HUES64 (cell line): ENCODE measurements around the gene FBXO24.

Experiments
- H3K27ac ChIP-seq: 2 replicates; pipeline ENCODE4 v1.7.0; 2013; ENCODE audit warnings: low read depth, low read length, inconsistent platforms
- H3K27me3 ChIP-seq: 2 replicates; pipeline ENCODE4 v1.6.1; 2013; ENCODE audit warnings: mild to moderate bottlenecking, low read length; ENCODE audit not compliant: insufficient read depth
- H3K36me3 ChIP-seq: 2 replicates; pipeline ENCODE4 v1.6.1; 2013; ENCODE audit warnings: mild to moderate bottlenecking, low read length; ENCODE audit not compliant: insufficient read depth
- H3K4me1 ChIP-seq: 2 replicates; pipeline ENCODE4 v1.6.1; 2013; ENCODE audit warnings: mild to moderate bottlenecking, low read length, moderate library complexity; ENCODE audit not compliant: insufficient read depth
- H3K4me3 ChIP-seq: 2 replicates; pipeline ENCODE4 v1.5.1; 2013; ENCODE audit warnings: mild to moderate bottlenecking, low read length, moderate library complexity
- H3K9ac ChIP-seq: 2 replicates; pipeline ENCODE4 v1.6.1; 2013; ENCODE audit warnings: mild to moderate bottlenecking, low read depth, low read length
- H3K9me3 ChIP-seq: 2 replicates; pipeline ENCODE4 v1.6.1; 2013; ENCODE audit warnings: low read depth, low read length; ENCODE audit not compliant: insufficient read depth
- WGBS: fragments of 150-250, 120-280 bp; methylation state at CpG from one replicate; pipeline ENCODE4 v1.1.7; 2013; ENCODE audit warnings: missing lambda C conversion rate; 5-methylcytosine and 5-hydroxymethylcytosine counted together

Gene FBXO24

DNA sequence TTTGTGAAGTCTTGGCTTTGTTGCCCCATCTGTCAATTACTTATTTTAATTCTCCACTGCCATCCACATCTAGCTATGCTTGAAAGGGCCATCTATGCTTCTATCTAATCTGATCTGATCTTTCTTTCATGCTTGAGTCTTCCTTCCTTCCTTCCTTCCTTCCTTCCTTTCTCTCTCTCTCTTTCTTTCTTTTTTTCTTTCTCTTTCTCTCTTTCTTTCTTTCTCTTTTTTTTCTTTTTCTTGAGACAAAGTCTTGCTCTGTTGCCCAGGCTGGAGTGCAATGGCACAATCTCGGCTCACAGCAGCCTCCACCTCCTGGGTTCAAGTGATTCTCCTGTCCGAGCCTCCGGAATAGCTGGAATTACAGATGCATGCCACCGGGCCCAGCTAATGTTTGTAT lies 43.9 kb downstream of the FBXO24 start:
- no peak overlapping the region for H3K4me3 ChIP-seq
- H3K27me3 ChIP-seq = peaks cover 39% of the 10 kb centered on the region
- no peak overlapping the region for H3K27ac ChIP-seq
- H3K9me3 ChIP-seq = no peaks in the 10 kb centered on the region
- H3K9ac ChIP-seq = no peak overlapping the region
- 80% methylated on average over 4 of the region's 4 CpGs for WGBS
- H3K4me1 ChIP-seq = no peaks in the 10 kb centered on the region
- H3K36me3 ChIP-seq = no peaks in the 10 kb centered on the region

DNA sequence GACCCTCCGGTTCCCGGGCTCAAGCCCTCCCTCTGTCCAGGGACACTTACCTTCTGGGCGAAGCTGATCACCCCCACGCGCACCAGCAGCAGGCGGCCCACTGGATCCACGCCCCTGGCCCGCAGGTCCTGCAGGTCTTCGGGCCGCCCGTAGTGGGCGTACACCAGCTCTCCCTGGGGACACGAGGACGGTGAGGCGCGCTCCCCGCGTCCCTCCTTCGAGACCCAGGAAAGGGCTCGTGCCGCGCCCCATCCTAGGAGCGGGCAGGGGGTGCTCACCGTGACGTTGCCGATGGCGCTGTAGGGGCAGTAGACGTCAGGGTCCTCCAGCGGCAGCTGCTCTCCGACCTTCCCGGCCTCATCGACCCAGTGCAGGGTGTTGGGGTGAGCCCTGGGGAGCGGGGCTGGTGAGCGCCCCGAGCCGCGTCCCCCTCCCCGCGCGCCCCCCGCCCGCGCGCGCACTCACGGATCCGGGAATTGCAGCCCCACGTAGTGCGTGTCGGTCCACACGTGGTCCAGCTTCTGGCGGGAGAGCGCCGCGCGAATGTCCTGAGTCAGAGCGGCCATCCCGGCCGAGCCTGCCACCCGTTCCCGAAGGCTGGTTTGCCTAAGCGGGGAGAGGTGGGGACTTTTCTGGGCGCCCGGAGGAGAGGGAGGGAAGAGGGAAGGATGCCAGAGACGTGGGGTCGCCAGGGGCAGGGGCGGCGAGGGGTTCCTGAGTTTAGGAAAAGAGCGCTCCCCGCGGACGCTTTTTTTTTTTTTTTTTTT lies 47.0 kb downstream of the FBXO24 start:
- no peaks in the 10 kb centered on the region for H3K4me1 ChIP-seq
- 2% methylated on average over 72 of the region's 72 CpGs for WGBS
- peak overlapping the region; percentile 37; the same call in 1 of the 2 replicates for H3K9ac ChIP-seq
- H3K9me3 ChIP-seq = no peaks in the 10 kb centered on the region
- H3K36me3 ChIP-seq = no peaks in the 10 kb centered on the region
- no peak overlapping the region for H3K27ac ChIP-seq
- peak overlapping the region; percentile 63 for H3K4me3 ChIP-seq
- peaks cover 25% of the 10 kb centered on the region for H3K27me3 ChIP-seq

GRCh38 chr7:100639995-100640516 lies 53.9 kb downstream of the FBXO24 start:
- WGBS = 78% methylated on average over 17 of the region's 17 CpGs
- Histone ChIP-seq H3K9ac (no peak overlapping the region), H3K4me3 (no peak overlapping the region)

DNA sequence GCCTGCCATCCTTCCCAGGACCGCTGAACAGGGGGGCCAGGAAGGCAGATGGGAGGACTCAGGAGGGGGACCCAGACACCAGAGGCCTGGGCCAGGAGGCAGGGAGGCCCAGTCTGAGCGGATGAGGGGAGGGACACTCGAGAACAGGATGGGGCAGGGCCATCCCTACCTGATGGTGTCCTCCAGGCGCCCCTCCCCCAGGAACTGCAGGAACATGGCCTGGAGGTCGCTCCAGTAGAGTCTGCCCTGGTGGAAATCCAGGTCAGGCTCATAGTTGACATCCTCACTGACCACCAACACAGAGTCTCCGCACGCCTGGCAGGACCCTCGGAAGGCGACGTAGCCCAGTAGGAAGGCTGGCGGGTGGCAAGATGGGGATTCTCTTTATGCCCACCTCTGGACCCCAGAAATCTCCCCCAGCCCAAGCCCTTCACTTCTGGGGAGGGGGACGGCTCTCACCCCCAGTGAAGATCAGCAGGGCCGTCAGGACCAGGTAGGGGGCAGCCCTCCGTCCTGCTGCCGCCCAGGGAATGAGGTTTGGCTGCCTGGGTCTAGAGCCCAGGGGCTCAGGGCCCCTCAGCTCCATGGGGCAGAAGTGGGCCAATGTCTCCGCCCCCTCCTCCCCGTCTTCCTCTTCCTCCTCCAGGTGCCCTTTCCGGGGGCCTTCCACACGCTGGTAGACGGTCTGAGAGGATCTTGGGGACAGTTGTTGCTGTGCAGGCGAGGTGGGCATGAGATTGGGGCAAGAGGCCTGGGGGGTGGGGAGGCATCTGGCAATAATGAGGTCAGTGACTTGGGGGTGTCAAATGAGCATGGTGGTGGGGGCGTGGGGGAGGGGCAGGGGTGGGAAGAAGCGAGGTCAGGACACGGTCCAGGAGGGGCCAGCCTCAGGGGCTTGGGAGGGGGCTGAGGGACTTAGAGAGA lies 54.7 kb downstream of the FBXO24 start:
- Histone ChIP-seq H3K36me3 (no peaks in the 10 kb centered on the region), H3K9me3 (no peaks in the 10 kb centered on the region), H3K4me1 (no peaks in the 10 kb centered on the region), H3K27ac (no peak overlapping the region), H3K9ac (no peak overlapping the region), H3K27me3 (no peaks in the 10 kb centered on the region), H3K4me3 (no peak overlapping the region)
- WGBS = 90% methylated on average over 23 of the region's 24 CpGs

More at GRCh38 chr7:100639995-100640516, 53.9 kb downstream of the FBXO24 start:
- H3K27ac ChIP-seq = no peak overlapping the region
- no peaks in the 10 kb centered on the region for H3K36me3 ChIP-seq
- no peaks in the 10 kb centered on the region for H3K27me3 ChIP-seq
- H3K4me1 ChIP-seq = no peaks in the 10 kb centered on the region
- no peaks in the 10 kb centered on the region for H3K9me3 ChIP-seq

- WGBS = 84% methylated on average over 8 of the region's 10 CpGs
These were observed 55.3 kb downstream of the FBXO24 start, which contains the start of gene TFR2 for GRCh38 chr7:100641463-100641859. Gene TFR2, minus strand, starts transcription at chr7:100641552. Its CDS starts 43 bp downstream, at chr7:100641509.

DNA sequence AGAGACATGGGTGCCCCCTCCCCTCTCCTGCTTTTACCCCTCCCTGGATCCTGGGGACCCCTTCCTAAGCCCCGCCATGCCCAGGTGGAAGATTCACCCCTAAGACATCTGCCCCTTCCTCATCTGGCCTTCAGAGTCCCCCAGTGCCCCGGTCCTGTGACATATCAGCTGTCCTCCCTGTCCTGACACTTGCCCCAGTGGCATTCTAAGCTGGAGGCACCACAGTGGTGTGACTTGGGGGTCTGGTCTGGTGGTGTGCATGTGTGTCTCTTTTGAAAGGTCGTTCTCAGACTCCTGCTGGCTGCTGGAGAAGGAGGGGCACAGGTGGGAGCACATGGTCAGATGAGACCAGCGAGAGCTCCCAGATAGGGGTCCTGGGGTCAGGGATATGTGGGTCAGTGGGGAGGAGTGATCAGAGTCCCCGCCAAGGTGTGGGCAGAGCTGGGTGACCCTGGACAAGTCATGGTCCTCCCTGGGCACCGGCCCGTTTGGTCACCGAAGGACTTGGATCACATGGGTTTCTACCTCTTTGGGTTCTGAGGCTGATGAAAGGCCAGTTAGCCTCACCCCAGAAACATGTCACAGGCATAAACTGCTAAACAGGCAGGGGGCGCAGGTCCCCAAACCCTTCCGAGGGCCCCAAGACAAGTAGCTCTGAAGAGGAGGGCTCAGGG lies 55.9 kb downstream of the FBXO24 start:
- no peak overlapping the region for H3K9ac ChIP-seq
- no peaks in the 10 kb centered on the region for H3K36me3 ChIP-seq
- H3K4me3 ChIP-seq = no peak overlapping the region
- H3K4me1 ChIP-seq = no peaks in the 10 kb centered on the region
- 91% methylated on average over 10 of the region's 10 CpGs for WGBS
- H3K27ac ChIP-seq = no peak overlapping the region
- no peaks in the 10 kb centered on the region for H3K27me3 ChIP-seq
- H3K9me3 ChIP-seq = no peaks in the 10 kb centered on the region

More at GRCh38 chr7:100641463-100641859, 55.3 kb downstream of the FBXO24 start, which contains the start of gene TFR2:
- Histone ChIP-seq H3K27ac (no peak within 1 kb of the TSS), H3K9ac (no peak within 1 kb of the TSS), H3K4me1 (no peaks in the 10 kb centered on the region), H3K27me3 (no peaks in the 10 kb centered on the region), H3K36me3 (no peaks in the 10 kb centered on the region), H3K4me3 (no peak within 1 kb of the TSS), H3K9me3 (no peaks in the 10 kb centered on the region)

DNA sequence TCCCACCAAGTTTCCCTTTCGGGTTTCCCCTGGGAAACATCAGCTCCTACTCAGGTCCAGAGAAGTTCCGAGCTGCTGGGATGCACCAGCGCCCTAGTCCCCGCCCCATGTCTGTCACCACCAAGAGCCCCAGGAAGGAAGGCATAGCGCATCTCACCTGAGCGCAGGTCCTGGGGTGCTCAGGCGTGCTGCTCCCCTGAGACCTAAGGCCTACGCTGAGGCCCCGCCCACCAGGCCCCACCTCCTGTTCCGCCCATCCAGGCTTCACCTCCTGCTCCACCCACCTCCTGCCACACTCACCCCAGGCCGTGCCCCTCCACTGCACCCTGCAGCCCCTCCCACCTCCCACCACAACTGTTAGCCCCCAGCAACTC lies 56.4 kb downstream of the FBXO24 start:
- no peak overlapping the region for H3K9ac ChIP-seq
- no peak overlapping the region for H3K27ac ChIP-seq
- 81% methylated on average over 11 of the region's 11 CpGs for WGBS
- peaks cover 2% of the 10 kb centered on the region for H3K4me1 ChIP-seq
- H3K36me3 ChIP-seq = no peaks in the 10 kb centered on the region
- no peaks in the 10 kb centered on the region for H3K27me3 ChIP-seq
- no peaks in the 10 kb centered on the region for H3K9me3 ChIP-seq
- no peak overlapping the region for H3K4me3 ChIP-seq

DNA sequence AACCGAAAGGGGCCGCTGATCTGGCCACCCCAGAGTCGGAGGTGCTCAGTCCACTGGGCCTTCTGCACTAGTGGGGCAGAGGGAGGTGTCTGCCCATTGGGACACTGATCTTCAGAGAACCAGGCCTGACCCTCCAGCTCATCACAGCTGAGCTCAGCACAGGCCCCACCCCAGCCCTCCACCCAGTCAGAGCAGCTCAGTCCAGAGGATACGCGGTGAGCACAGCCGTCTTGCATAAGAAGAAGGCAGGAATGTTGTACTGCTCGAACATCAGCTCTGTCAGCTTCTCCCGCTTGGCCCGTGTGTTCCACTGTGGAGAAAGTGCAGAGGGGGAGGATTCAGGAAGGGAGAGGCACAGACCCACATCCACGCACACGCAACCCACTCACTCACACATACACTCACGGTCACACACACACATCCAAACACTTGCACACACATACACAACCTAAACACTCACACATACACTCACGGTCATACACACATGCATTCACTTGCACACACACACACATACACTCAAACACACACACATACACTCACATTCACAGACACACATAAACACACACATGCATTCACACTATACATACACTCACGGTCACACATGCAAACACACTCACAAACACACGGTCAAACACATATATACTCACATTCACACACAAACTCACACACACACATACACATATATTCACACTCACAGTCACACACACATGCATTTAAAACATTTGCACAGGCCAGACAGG lies 63.9 kb downstream of the FBXO24 start:
- Histone ChIP-seq H3K36me3 (no peaks in the 10 kb centered on the region), H3K9ac (no peak overlapping the region), H3K4me1 (peaks cover 5% of the 10 kb centered on the region), H3K27ac (no peak overlapping the region), H3K9me3 (no peaks in the 10 kb centered on the region), H3K4me3 (no peak overlapping the region), H3K27me3 (peaks cover 10% of the 10 kb centered on the region)
- WGBS = 86% methylated on average over 15 of the region's 15 CpGs
